GM19240 (cell line): ENCODE data around the gene GLYATL1.

ENCODE experiments used
- DNase-seq: peaks from one replicate; pipeline ENCODE4 v3.0.0; 2011; ENCODE audit warnings: low spot score; ENCODE audit not compliant: insufficient read length

Gene GLYATL1

GRCh38 chr11:58939277-58939676 is at the start of gene GLYATL1:
TSS of gene GLYATL1 (plus strand) at chr11:58939488. CDS start at chr11:58947088, 7,600 bp downstream.
- DNase-seq: no peak

GRCh38 chr11:58893899-58894298 is 45.4 kb upstream of the GLYATL1 start:
- no peak for DNase-seq

GRCh38 chr11:58898106-58898505 is 41.2 kb upstream of the GLYATL1 start:
- no peak for DNase-seq

- no peak for DNase-seq
Observed at GRCh38 chr11:58900479-58901420, 38.5 kb upstream of the GLYATL1 start.

- no peak for DNase-seq
Observed at GRCh38 chr11:58902881-58903280, 36.4 kb upstream of the GLYATL1 start.

- DNase-seq: no peak
Observed at GRCh38 chr11:58905011-58905720, 34.1 kb upstream of the GLYATL1 start.

- DNase-seq: no peak
Observed at GRCh38 chr11:58905721-58906547, 33.4 kb upstream of the GLYATL1 start.

- DNase-seq: no peak
Observed at GRCh38 chr11:58907780-58908179, 31.5 kb upstream of the GLYATL1 start.

- no peak for DNase-seq
Observed at GRCh38 chr11:58912124-58912523, 27.2 kb upstream of the GLYATL1 start.

- no peak for DNase-seq
Observed at GRCh38 chr11:58913685-58914084, 25.6 kb upstream of the GLYATL1 start.

GRCh38 chr11:58914821-58915543 is 24.3 kb upstream of the GLYATL1 start:
- DNase-seq: no peak

- no peak for DNase-seq
Observed at GRCh38 chr11:58916637-58917036, 22.7 kb upstream of the GLYATL1 start.

- no peak for DNase-seq
Observed at GRCh38 chr11:58917159-58917783, 22.0 kb upstream of the GLYATL1 start.

- DNase-seq: no peak
Observed at GRCh38 chr11:58919561-58919960, 19.7 kb upstream of the GLYATL1 start.

GRCh38 chr11:58919980-58920379 is 19.3 kb upstream of the GLYATL1 start:
- DNase-seq: no peak

GRCh38 chr11:58921778-58922390 is 17.4 kb upstream of the GLYATL1 start:
- no peak for DNase-seq

- DNase-seq: no peak
Observed at GRCh38 chr11:58922479-58922878, 16.8 kb upstream of the GLYATL1 start.

GRCh38 chr11:58923300-58923788 is 15.9 kb upstream of the GLYATL1 start:
- DNase-seq: peak; percentile 19

- no peak for DNase-seq
Observed at GRCh38 chr11:58924230-58924629, 15.1 kb upstream of the GLYATL1 start.

GRCh38 chr11:58926251-58926650 is 13.0 kb upstream of the GLYATL1 start:
- DNase-seq: no peak
